HG02642 (cell line): Measurements from ENCODE around the gene RPLP1.
"Not testable (repeated sequence)": the region's sequence is repeated elsewhere in the genome, so short reads cannot be mapped to it uniquely, and the experiment has no call there.

ENCODE experiments used
- ATAC-seq: cut with Tn5 transposase; IDR thresholded peaks from one replicate; pipeline ENCODE4 v1.9.1; 2021; ENCODE audit warnings: mild to moderate bottlenecking; ENCODE audit not compliant: unreplicated experiment, poor library complexity

Gene RPLP1

GRCh38 chr15:69435985-69436384 is 16.6 kb upstream of the RPLP1 start:
- no peak for ATAC-seq

- no peak for ATAC-seq
Measured at GRCh38 chr15:69436951-69437350, 15.7 kb upstream of the RPLP1 start.

- ATAC-seq: no peak
Measured at GRCh38 chr15:69439623-69440022, 13.0 kb upstream of the RPLP1 start.

- no peak for ATAC-seq
Measured at GRCh38 chr15:69443032-69443611, 9.5 kb upstream of the RPLP1 start.

GRCh38 chr15:69444686-69445085 is 7.9 kb upstream of the RPLP1 start:
- no peak for ATAC-seq

- ATAC-seq: no peak
Measured at GRCh38 chr15:69446953-69447352, 5.7 kb upstream of the RPLP1 start.

GRCh38 chr15:69450221-69450620 is 2.4 kb upstream of the RPLP1 start:
- not testable (repeated sequence) for ATAC-seq

- ATAC-seq: no peak
Measured at GRCh38 chr15:69450968-69451695, 1.5 kb upstream of the RPLP1 start.

GRCh38 chr15:69451951-69452691 is 497 bp upstream of the RPLP1 start:
- peak; percentile 41 for ATAC-seq

GRCh38 chr15:69454953-69455352 is 2.3 kb downstream of the RPLP1 start:
- ATAC-seq: no peak

- no peak for ATAC-seq
Measured at GRCh38 chr15:69456208-69457166, 3.9 kb downstream of the RPLP1 start.

GRCh38 chr15:69457304-69458280 is 5.0 kb downstream of the RPLP1 start:
- no peak for ATAC-seq

- ATAC-seq: no peak
Measured at GRCh38 chr15:69459066-69459465, 6.4 kb downstream of the RPLP1 start.

GRCh38 chr15:69460481-69460880 is 7.9 kb downstream of the RPLP1 start:
- ATAC-seq: no peak

GRCh38 chr15:69462030-69462492 is 9.4 kb downstream of the RPLP1 start:
- ATAC-seq: peak; percentile 15

- ATAC-seq: peak; percentile 92
Measured at GRCh38 chr15:69462493-69463181, 10.0 kb downstream of the RPLP1 start.

GRCh38 chr15:69463182-69463756 is 10.7 kb downstream of the RPLP1 start:
- ATAC-seq: no peak

- ATAC-seq: no peak
Measured at GRCh38 chr15:69465253-69465652, 12.6 kb downstream of the RPLP1 start.
